ENCODE data around the gene ZSCAN22. TPM values are rescaled to one million over a fixed set of nuclear protein-coding genes. Genes with fewer than 3 reads are reported as not detected.

ZSCAN22 gene
- total and polyA plus RNA-seq, 2 of the 4 experiments (the other 2 are of a cell fraction): 2.2 to 2.5 TPM

GRCh38 chr19:58351558-58351878 lies 24.7 kb downstream of the ZSCAN22 start:
- no peaks in the 10 kb centered on the region for H3K9me3 ChIP-seq (ENCODE audit: control insufficient read depth, insufficient read depth, low read length)
- no peak overlapping the region for H2BK5ac ChIP-seq (ENCODE audit: low read depth, low read length, poor library complexity, severe bottlenecking)
- H2AK5ac ChIP-seq (ENCODE audit: low read depth, low read length): no peak overlapping the region
- H3K4me2 ChIP-seq (ENCODE audit: low read depth, low read length): no peak overlapping the region
- H4K8ac ChIP-seq (ENCODE audit: low read depth in 2 of 2, low read length in 2 of 2): no peak overlapping the region
- BruUV-seq (replicated peaks): no TSS peak
- H3K23ac ChIP-seq (ENCODE audit: low read depth, low read length): no peak overlapping the region
- peaks cover 8% of the 10 kb centered on the region for H4K20me1 ChIP-seq (ENCODE audit: insufficient read depth, low read length)
- no peak overlapping the region for H3K56ac ChIP-seq (ENCODE audit: extremely low read depth, insufficient read depth, low read length)
- no peak for ATAC-seq (ENCODE audit: low read depth)
- TF ChIP-seq RFX5 (IDR thresholded peaks at IDR 0.05; ENCODE audit: low read depth, low read length) (no peak), USF2 (IDR thresholded peaks at IDR 0.05; ENCODE audit: low read depth, low read length) (no peak), FOS (IDR thresholded peaks at IDR 0.05; ENCODE audit: low read depth, low read length) (no peak), SMC3 (IDR thresholded peaks at IDR 0.05; ENCODE audit: low read depth, low read length) (no peak), CEBPB (IDR thresholded peaks at IDR 0.05; ENCODE audit: low read depth, low read length) (no peak), POLR2A (IDR thresholded peaks at IDR 0.05; ENCODE audit: low read depth, low read length) (no peak), NFE2L2 (IDR thresholded peaks at IDR 0.05; ENCODE audit: low read depth, low read length) (no peak), MAZ (IDR thresholded peaks at IDR 0.05; ENCODE audit: borderline replicate concordance, low read depth, low read length) (no peak), MXI1 (IDR thresholded peaks at IDR 0.05; ENCODE audit: borderline replicate concordance, low read depth, low read length) (no peak), MAFK (IDR thresholded peaks at IDR 0.05; ENCODE audit: low read depth, low read length) (no peak), RAD21 (IDR thresholded peaks at IDR 0.05; ENCODE audit: low read length) (no peak), CHD1 (IDR thresholded peaks at IDR 0.05; ENCODE audit: low read depth, low read length) (no peak), BHLHE40 (IDR thresholded peaks at IDR 0.05; ENCODE audit: low read depth, low read length) (no peak)
- TF ChIP-seq, protein P1, sequence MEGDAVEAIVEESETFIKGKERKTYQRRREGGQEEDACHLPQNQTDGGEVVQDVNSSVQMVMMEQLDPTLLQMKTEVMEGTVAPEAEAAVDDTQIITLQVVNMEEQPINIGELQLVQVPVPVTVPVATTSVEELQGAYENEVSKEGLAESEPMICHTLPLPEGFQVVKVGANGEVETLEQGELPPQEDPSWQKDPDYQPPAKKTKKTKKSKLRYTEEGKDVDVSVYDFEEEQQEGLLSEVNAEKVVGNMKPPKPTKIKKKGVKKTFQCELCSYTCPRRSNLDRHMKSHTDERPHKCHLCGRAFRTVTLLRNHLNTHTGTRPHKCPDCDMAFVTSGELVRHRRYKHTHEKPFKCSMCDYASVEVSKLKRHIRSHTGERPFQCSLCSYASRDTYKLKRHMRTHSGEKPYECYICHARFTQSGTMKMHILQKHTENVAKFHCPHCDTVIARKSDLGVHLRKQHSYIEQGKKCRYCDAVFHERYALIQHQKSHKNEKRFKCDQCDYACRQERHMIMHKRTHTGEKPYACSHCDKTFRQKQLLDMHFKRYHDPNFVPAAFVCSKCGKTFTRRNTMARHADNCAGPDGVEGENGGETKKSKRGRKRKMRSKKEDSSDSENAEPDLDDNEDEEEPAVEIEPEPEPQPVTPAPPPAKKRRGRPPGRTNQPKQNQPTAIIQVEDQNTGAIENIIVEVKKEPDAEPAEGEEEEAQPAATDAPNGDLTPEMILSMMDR (conservative IDR thresholded peaks at IDR 0.05; ENCODE audit: low read depth, low read length): no peak
- TF ChIP-seq, protein P2, sequence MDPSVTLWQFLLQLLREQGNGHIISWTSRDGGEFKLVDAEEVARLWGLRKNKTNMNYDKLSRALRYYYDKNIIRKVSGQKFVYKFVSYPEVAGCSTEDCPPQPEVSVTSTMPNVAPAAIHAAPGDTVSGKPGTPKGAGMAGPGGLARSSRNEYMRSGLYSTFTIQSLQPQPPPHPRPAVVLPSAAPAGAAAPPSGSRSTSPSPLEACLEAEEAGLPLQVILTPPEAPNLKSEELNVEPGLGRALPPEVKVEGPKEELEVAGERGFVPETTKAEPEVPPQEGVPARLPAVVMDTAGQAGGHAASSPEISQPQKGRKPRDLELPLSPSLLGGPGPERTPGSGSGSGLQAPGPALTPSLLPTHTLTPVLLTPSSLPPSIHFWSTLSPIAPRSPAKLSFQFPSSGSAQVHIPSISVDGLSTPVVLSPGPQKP (IDR thresholded peaks at IDR 0.05; ENCODE audit: borderline replicate concordance, low read depth, low read length): no peak
- H3K9ac ChIP-seq (ENCODE audit: low read depth, low read length): no peak overlapping the region
- no peak overlapping the region for H2AK9ac ChIP-seq (replicated peaks; ENCODE audit: low read depth, low read length, poor library complexity)
- peaks cover 5 to 42% of the 10 kb centered on the region in 2 experiments for H3K79me1 ChIP-seq (ENCODE audit: low read depth in 1 of 2, low read length in 2 of 2)
- no peak overlapping the region for H4K91ac ChIP-seq (ENCODE audit: insufficient read depth, low read depth, low read length)
- ChIA-PET POLR2A (ENCODE audit: unreplicated experiment) (no interaction called here), CTCF (no interaction called here)
- no peak overlapping the region for H2BK120ac ChIP-seq (ENCODE audit: low read depth, low read length)
- H2BK20ac ChIP-seq (ENCODE audit: low read depth, low read length): no peak overlapping the region
- H3K36me3 ChIP-seq (ENCODE audit: control insufficient read depth, insufficient read depth, low read length): peaks cover 11% of the 10 kb centered on the region; the same call in 1 of the 2 replicates
- no CpG with 5 or more reads among the region's 9 CpGs for WGBS, 2 experiments (ENCODE audit: extremely low coverage in 2 of 2, insufficient read length in 1 of 2)
- H2BK15ac ChIP-seq (ENCODE audit: low read depth, low read length): no peak overlapping the region
- H3K4ac ChIP-seq (ENCODE audit: low read depth, low read length): no peak overlapping the region
- no peak for DNase-seq
- dilution Hi-C loops (cut with HindIII; ENCODE audit: low sequenced_read_pairs, unreplicated experiment): no loop called here
- H4K5ac ChIP-seq (ENCODE audit: low read depth, low read length): no peak overlapping the region
- no peak overlapping the region for H3K27ac ChIP-seq (ENCODE audit: insufficient read depth, low read length)
- H3K18ac ChIP-seq (ENCODE audit: low read depth, low read length): no peak overlapping the region
- no peak overlapping the region for H2AFZ ChIP-seq (replicated peaks; ENCODE audit: low read length, poor library complexity)
- in situ Hi-C loops (cut with MboI; ENCODE audit: low sequenced_read_pairs): no loop called here
- peaks cover 4% of the 10 kb centered on the region; the same call in 1 of the 2 replicates for H3K9me1 ChIP-seq (ENCODE audit: insufficient read depth, low read length)
- peaks cover 7% of the 10 kb centered on the region for H3K4me1 ChIP-seq (ENCODE audit: control insufficient read depth, insufficient read depth, low read length)
- peaks cover 2% of the 10 kb centered on the region; the same call in 1 of the 2 replicates for H3K27me3 ChIP-seq (ENCODE audit: control insufficient read depth, insufficient read depth, low read length)
- no peak overlapping the region for H3K4me3 ChIP-seq (ENCODE audit: insufficient read depth, low read depth, low read length)
- intact Hi-C loops (cut with micrococcal nuclease): no loop called here
- H3K14ac ChIP-seq (replicated peaks; ENCODE audit: low read depth, low read length): no peak overlapping the region
